VCaP (cell line): ENCODE results near the gene RBP3.
"Not testable (repeated sequence)": the region's sequence is repeated elsewhere in the genome, so short reads cannot be mapped to it uniquely, and the experiment has no call there.

Experiments
- H3K27ac ChIP-seq: fragments of 450-650 bp; 2 replicates; pipeline ENCODE4 v1.5.1; 2017
- TF ChIP-seq, protein P1 (sequence below): fragments of 450-650 bp; conservative IDR thresholded peaks from 2 replicates; pipeline ENCODE4 v1.5.1; 2017; ENCODE audit warnings: mild to moderate bottlenecking, moderate library complexity

RBP3 gene

GRCh38 chr10:47381427-47382379, 33.5 kb downstream of the RBP3 start:
- TF ChIP-seq, protein P1, sequence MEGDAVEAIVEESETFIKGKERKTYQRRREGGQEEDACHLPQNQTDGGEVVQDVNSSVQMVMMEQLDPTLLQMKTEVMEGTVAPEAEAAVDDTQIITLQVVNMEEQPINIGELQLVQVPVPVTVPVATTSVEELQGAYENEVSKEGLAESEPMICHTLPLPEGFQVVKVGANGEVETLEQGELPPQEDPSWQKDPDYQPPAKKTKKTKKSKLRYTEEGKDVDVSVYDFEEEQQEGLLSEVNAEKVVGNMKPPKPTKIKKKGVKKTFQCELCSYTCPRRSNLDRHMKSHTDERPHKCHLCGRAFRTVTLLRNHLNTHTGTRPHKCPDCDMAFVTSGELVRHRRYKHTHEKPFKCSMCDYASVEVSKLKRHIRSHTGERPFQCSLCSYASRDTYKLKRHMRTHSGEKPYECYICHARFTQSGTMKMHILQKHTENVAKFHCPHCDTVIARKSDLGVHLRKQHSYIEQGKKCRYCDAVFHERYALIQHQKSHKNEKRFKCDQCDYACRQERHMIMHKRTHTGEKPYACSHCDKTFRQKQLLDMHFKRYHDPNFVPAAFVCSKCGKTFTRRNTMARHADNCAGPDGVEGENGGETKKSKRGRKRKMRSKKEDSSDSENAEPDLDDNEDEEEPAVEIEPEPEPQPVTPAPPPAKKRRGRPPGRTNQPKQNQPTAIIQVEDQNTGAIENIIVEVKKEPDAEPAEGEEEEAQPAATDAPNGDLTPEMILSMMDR: no peak
- H3K27ac ChIP-seq: no peak overlapping the region

DNA sequence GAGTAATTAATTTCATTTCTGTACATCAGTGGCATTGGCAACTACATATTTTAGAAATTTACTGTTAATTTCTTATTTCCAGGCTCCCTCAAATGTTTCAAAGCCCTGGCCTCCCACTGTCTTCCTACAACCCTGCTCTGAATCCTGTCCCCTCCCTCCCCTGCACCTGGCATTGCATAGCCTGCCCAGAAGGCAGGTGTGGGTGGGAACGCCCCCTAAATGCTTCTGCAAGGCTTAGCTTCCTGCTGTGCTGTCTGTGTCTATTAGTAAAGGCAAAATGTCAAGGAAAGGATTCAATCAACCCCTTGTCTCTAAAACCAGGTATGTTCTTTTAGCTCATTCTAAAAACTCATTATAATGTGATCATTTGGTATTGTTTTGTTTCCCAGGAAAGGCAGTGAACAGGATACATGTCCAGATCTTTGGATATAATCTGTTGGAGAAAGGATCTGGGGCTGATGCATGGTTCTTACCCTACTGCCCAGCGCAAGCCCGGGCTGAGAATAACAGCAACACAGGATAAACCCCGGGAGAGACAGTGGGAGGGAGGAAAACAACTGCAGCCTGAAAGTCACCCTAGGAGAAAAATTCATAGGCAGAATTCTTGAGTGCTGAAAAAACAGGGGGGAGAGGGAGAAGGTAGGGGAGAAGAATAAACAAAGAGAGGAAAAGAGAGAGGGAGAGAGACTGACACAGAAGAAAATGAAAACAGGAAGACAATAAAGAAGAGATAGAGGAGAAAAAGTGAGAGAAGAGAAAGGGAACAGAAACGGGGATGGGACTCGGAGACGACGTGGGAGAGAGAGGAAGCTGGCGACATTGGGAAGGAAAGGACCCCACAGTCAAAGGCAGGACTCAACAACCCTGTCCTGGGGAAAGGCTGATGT, 35.3 kb downstream of the RBP3 start:
- H3K27ac ChIP-seq: peak overlapping the region; percentile 47; the same call in 1 of the 2 replicates
- TF ChIP-seq, protein P1: no peak

DNA sequence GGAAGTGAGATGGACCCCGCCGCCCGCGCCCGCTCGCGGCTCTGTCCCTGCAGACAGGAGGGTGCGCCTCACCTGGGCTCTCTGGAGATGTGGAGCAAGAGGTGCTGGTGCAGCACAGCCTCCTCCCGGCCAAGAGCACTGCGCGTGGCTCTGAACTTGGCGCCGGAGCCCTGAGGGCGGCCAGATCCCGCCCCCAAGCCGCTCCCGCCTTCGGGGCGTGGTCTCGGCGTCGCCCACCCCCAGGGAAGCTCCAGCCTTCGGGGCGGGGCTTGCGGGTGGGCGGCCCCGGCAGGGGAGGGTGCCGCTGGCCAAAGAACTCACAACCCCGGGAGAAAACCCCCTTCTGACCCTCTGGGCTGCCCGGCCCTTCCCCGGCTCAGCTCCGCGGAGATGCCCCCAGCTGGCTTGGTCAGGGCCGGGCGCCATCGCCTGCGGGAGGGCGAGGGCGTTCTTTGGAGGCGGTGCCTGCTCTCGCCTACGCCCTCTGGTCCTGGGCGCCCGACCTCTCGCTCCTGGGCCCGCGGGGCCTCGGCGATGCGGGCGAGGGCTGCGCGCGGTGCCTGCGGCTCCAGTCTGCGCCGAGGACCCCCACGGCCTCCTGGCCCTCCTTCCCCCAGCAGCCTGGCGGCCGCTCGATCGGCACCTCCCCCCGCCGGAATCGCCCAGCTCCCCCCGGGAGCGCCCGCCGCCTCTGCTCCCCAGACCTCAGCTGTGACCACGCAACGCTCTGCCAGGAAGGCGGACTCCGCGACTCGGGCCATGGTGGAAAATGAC, 36.2 kb downstream of the RBP3 start, which contains the start of gene ZNF488:
TSS of gene ZNF488 (minus strand) at position 146 of the 774 bp plus-strand sequence. CDS start 15,464 bp downstream, outside the sequence.
- peak within 1 kb of the TSS; percentile 47; the same call in 1 of the 2 replicates for H3K27ac ChIP-seq
- TF ChIP-seq, protein P1: 0 out of 2 replicates have a peak, but pooled peaks have one; percentile 3

- not testable (repeated sequence) for H3K27ac ChIP-seq
Observed at GRCh38 chr10:47386104-47386503, 37.9 kb downstream of the RBP3 start.

- H3K27ac ChIP-seq: no peak overlapping the region
- TF ChIP-seq, protein P1: no peak
Observed at GRCh38 chr10:47388879-47389278, 40.7 kb downstream of the RBP3 start.

DNA sequence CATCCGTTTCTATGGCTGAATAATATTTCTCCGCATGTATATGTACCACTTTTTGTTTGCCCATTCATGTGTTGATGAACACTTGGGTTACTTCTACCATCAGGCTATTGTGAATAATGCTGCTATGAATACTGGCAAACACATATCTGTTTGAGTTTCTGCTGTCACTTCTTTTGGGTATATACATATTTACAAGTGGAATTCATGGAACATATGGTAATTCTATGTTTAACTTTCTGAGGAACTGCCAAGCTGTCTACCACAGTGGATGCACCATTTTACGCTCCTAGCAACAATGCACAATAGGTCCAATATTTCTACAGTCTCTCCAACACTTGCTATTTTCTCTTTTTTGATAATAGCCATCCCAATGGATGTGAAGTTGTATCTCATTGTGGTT, 41.5 kb downstream of the RBP3 start:
- no peak overlapping the region for H3K27ac ChIP-seq

GRCh38 chr10:47396311-47396717, 48.2 kb downstream of the RBP3 start:
- peak overlapping the region; percentile 1; the same call in 1 of the 2 replicates for H3K27ac ChIP-seq
- TF ChIP-seq, protein P1: no peak

More for the DNA sequence above, 41.5 kb downstream of the RBP3 start:
- TF ChIP-seq, protein P1: no peak
